Measurements from ENCODE around the gene HSPA12B.

- TF ChIP-seq POLR2AphosphoS5 (IDR thresholded peaks at IDR 0.05; ENCODE audit: insufficient read depth in 1 of 2, low read depth in 1 of 2) (peak in 1 of 2 donors; percentile 80), CTCF (IDR thresholded peaks at IDR 0.05) (peak in 1 of 3 experiments; percentile 46)
Measured at GRCh38 chr20:3781153-3781910, 48.8 kb downstream of the HSPA12B start, which contains the start of gene SPEF1.

Data from vagina (tissue), 2 donors.